GM18526 (cell line): ENCODE results near the gene ANKRD33B.

Source experiments
- POLR2A ChIP-seq: IDR thresholded peaks from 3 replicates; pipeline ENCODE4 v1.6.1; 2011; ENCODE audit not compliant: insufficient read length; ENCODE audit errors: extremely low read depth

The ANKRD33B gene

DNA sequence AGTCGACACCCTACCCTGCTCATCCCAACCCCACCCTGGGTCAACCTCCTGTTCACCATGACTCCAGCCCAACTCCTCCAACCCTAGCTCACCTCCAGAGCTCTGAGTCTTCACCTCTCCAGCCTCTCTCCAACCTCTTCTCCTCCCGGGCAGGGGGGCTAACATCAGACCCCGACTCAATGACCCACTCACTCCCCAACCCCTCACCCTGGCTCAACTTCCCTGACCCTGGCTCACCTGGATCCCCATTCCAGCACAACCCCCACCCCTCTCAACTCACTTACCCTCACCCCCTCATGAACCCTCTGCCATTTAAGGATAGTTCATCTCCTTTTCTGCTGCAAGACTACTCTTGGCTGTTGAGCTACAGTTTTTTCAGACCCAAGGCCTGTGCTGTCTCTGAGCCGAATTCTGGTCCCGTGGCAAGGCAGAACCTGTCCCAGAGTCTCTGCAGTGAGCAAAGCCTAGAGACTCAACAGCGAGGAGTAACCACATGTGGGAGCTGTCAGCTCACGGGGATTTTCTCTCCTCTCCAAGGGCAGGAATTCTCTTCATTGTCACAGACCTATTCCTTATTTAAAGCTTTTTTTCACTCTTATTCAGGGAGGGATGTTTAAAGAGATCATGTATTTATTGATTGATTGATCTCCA, 29.8 kb downstream of the ANKRD33B start:
- no peak for TF ChIP-seq POLR2A

DNA sequence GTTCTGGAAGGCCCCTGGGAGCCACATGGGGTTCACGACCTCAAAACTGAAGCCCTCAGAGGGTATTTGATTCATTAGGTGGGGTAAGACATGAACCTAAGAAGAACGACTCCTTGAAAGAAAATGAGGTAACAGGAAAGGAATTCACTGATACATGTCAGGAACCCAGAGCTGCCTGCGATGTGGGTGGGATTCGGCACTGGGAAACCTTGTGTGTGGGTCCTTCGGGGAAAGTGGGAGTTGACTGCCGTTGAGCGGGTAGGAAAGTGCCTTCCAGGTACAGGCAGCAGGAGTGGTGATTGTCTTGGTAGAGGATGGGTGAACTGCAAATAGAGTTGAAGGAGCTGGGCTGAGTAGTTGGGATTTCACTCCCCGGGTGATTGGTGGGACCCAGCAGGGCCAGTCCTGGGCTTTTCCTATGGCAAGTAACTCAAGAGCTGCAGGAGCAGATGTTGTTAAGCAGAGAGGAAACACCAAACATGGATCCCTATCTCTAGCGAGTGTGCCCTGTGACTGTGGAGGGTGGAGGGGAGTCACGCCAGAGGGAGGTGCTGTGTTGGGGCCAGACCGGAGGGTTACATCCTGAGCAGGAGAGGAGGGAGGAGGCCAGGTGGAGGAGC, 30.8 kb downstream of the ANKRD33B start:
- no peak for TF ChIP-seq POLR2A

DNA sequence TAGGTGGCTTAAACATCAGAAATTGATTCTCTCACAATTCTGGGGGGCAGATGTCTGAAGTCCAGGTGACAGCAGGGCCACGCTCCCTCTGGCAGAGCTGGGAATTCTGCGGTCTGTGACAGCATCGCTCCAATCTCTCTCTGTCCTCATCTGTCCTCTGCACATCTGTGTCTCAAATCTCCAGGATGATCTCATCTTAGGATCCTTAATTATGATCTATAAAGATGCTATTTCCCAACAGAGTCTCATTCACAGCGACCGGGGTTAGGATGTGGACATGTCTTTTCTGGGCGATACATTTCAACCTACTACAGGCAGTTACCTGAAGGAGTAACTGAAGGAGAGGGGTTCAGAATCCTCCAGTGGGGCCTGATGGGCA, 31.4 kb downstream of the ANKRD33B start:
- TF ChIP-seq POLR2A: no peak

DNA sequence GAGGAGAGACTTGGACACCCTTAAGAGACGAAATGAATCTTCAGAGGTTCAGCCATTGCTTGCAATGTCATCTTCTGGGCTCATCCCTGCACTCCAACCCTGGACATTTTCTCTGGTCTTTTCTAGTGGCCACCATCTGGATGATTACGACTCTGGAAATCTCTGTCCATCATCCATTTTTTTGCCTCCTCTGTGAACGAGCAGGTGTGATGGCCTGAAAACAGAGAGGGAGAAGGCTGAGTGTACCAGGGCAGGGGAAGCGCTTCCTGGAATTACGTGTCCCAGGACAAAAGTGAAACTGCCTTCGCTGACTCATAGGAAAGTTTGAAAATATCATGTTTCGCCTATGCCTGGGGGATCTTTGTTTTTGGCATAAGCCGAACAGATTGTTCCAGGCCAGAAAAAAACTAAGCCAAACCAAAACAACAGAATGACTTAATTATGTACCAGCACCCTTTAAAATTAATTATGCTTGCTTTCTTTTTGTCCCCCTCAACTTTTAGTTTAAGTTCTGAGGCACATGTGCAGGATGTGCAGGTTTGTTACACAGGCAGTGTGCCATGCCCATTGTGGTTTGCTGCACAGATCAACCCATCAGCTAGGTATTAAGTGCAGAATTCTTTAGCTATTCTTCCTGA, 31.9 kb downstream of the ANKRD33B start:
- no peak for TF ChIP-seq POLR2A

DNA sequence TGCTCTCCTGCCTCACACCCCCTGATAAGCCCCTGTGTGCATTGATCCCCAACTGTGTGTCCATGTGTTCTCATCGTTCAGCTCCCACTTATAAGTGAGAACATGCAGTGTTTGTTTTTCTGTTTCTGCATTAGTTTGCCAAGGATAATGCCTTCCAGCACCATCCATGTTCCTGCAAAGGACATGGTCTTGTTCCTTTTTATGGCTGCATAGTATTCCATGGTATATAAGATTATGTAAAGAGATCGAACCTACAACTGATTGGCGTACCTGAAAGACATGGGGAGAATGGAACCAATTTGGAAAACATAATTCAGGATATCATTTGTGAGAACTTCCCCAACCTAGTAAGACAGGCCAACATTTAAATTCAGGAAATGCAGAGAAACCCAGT, 32.4 kb downstream of the ANKRD33B start:
- no peak for TF ChIP-seq POLR2A

DNA sequence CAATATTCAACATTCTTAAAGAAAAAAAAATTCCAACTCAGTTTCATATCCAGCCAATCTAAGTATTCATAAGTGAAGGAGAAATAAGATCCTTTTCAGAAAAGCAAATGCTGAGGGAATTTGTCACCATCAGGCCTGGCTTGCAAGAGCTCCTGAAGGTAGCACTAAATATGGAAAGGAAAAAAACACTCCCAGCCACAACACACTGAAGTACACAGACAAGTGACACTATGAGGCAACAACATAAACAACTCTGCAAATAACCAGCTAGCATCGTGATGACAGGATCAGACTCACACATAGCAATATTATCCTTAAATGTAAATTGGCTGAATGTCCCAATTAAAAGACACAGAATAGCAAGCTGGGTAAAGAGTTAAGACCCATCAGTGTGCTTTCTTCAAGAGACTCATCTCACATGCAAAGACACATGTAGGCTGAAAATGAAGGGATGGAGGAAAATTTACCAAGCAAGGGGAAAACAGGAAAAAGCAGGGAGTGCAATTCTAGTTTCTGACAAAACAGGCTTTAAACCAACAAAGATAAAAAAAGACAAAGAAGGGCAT, 33.1 kb downstream of the ANKRD33B start:
- TF ChIP-seq POLR2A: no peak

DNA sequence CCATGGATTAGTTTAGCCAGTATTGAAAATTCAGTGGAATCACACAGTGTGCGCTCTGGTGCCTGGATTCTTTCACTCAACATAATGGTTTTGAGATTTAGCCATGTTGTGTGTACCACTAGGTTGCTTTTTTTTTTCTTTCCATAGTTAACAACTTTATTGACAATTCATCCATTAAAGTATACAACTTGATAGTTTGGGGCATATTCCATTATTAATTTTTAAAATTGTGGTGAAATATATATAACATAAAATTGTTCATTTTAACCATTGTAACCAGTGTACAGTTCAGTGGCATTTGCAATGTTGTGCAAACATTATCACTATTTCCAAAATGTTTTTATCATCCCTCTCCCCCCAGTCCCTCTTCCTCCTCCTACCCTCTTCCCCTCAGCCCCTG, 35.2 kb downstream of the ANKRD33B start:
- no peak for TF ChIP-seq POLR2A

DNA sequence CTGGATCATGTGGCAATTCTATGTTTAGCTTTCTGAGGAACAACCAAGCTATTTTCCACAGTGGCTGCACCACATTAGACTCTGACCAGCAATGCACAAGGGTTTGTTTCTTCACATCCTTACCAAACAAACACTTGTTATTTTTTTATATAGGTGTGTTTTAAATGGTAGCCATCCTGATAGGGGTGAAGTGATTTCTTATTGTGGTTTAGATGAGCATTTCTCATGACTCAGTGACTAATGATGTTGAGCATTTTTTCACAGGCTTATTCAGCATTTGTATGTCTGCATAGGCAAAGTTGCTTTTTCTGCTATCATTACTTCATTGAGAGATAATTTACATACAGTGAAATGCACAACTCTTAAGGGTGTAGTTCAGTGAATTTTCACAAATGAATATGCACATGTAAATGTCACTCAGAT, 36.0 kb downstream of the ANKRD33B start:
- TF ChIP-seq POLR2A: no peak

DNA sequence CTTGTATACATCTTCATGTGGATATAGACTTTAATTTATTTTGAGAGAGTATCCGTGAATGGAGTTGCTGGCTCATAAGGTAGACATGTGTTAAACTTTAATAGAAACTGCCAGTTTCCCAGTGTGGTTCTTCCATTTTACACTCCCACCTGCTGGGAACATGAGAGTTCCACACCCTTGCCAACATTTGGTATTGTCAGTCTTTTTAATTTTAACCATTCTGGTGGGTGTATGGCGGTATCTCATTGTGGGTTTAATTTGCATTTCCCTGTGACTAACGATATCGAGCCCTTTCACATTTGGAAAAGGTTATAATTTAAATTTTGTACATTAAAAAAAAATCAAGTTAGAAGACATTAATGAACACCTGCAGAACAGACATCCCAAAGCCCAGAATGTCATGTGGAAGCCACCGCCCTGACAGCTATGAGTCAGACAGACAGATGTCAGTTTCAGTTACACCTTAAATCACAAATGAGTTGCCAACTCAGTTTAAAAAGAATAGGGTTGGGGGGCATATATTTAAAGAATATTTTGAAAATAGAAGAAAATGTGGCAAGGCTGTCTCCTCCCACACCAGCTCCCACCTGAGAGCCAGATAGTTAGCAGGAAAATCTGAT, 36.9 kb downstream of the ANKRD33B start:
- no peak for TF ChIP-seq POLR2A

DNA sequence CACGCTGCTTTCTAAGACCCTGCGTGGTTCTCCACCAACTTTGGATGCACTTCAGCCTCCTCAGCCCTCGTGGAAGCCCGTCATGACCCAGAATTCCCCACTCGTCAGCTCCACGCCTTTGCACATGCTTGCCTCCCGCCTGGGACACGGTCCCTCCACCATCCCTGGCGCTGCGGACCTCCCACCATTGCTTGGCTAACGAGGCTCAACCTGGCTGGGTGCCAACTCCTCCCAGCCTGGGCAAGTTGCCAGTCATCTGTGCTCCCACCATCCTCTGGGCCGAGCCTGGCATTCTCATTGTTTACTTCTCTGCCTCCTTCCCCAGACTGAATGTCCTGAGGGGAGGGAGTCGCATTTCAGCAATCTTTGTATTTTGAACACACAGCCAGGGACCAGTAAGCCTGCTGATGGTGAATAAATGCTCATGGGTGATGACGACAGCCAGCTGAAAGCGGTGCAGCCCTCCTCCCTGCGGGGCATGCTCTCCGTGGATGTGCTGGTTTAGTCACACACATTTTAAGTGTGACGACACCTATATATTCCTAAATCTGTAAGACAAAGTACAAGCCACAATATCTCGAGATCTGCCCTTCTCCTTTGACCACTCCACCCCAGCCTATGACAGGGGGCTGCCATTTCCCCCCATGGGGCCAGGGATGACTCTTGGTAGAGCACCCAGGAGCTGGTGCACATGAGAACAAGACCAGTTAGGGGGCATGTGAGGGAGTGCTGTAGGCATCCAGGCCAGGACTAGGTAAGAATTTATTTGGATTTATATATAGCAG, 37.6 kb downstream of the ANKRD33B start:
- TF ChIP-seq POLR2A: no peak

DNA sequence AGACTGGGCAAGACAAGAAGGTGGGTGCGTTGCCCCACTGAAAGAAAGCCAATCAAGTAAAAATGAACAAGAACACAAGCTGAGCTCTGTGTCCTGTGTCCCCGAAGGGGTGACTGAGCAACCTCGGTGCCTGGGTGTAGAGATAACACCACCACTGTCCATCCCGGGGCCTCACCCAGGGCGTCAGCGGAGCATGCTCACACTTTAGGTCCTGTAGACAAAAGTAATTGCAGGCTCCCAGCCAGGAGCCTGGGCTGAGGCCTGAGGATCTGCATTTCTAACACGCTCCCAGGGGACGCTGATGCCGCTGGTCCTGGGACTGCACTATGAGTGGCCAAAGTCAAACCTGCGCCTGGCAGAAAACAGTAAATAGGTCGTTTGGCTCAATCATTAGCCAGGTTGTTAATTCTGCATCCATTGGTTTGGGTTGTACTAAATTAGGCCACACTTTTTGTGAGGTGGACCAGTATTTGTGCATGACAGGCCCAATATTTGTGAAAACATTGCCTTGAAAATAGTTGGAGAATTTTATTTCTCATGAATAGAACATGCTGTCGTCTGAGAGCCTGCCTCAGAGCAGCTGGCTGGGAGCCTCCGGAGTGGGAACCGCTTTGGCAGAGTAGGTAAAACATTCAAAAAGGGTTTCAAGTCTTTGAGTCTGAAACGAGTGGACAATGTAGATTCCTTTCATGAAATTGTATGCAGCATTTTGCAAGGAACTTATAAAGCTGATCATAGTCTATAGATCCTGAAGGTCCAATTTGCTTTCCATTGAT, 38.3 kb downstream of the ANKRD33B start:
- no peak for TF ChIP-seq POLR2A

DNA sequence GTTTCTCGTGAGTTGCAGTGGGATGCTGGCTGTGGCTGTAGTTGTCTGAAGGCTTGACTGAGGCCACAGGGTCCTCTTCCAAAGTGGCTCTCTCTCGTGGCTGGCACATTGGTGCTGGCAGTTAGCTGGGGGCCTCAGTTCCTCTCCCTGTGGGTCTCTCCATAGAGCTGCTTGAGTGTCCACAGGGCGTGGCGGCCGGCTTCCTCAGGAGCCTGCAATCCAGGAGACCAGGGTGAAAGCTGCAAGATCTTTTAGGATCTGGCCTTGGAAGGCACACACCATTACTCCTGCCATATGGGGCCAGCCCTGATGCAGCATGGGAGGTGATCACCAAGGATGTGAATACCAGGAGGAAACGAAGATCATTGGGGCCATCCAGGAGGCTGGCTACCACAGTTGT, 41.1 kb downstream of the ANKRD33B start:
- no peak for TF ChIP-seq POLR2A

DNA sequence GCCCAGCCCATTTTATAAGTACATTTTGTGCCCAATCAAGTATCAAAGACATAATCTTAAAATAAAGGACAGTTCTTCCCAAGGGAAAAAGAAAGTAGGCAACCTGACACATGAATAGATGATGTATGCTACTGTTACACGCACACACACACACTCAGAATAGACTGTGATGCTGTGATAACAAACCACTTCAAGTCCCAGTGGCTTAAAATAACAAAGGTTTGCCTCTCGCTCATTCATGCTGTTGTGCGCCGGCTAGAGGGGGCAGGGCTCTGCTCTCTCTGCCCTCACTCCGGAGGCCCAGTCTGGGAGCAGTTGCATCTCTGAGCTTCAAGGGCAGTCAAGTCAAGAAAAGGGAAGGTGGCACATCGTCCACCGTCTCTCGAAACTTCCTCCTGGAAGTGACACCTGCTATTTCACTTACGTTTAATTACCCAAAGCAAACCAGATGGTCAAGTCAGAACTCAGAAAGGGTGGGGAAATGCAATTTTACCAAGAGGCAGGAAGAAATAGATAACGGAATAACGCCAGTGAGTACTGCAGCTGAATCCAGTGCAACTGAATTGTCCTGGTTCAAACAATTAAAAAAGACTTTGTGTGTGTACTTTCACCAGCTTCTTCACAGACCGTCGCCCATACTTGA, 43.3 kb downstream of the ANKRD33B start:
- TF ChIP-seq POLR2A: no peak

DNA sequence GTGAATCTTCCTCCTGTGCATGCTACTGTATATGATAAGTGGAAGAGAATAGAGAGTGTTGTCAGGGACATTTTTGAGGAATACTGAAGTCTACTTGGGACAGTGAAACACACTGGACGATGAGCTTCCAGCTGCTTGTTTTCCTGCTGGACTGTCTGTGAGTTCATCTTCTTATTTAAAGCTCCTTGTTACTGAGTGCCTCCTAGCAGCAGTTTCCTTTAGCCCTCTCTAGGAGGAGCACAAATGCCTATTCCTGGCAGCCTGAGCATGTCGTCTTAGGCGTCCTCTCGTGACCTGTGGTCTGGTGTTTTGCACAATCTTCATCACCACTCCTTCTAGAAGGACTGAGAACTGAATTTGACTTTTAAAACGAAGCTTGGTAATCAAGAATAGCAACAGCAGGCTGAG, 43.8 kb downstream of the ANKRD33B start:
- TF ChIP-seq POLR2A: no peak
